Tibial nerve (tissue), 4 donors: ENCODE measurements around the gene MORN1.

ENCODE experiments used
- EP300 ChIP-seq, 2 donors: sonication (generic); formaldehyde crosslinking; IDR thresholded peaks; one replicate each; pipeline ENCODE4 v1.6.1; 2017; ENCODE audit warnings: antibody characterized with exemption in 2 of 2, mild to moderate bottlenecking in 1 of 2
- POLR2A ChIP-seq, 2 donors: fragments of 450-650 bp; IDR thresholded peaks; one replicate each; pipeline ENCODE4 v1.6.1; 2017; ENCODE audit warnings: antibody characterized with exemption in 2 of 2, mild to moderate bottlenecking in 2 of 2, moderate library complexity in 2 of 2
- TF ChIP-seq, protein P1 (sequence below), 5 experiments: fragments of 200-600 bp in 3 of 5; fragments of 450-650 bp in 2 of 5; sonication (generic) in 3 of 5; IDR thresholded peaks; one replicate each; pipeline ENCODE4 v1.5.1; 2016 to 2019; ENCODE audit warnings: antibody characterized with exemption in 5 of 5, mild to moderate bottlenecking in 3 of 5, moderate library complexity in 2 of 5

DNA sequence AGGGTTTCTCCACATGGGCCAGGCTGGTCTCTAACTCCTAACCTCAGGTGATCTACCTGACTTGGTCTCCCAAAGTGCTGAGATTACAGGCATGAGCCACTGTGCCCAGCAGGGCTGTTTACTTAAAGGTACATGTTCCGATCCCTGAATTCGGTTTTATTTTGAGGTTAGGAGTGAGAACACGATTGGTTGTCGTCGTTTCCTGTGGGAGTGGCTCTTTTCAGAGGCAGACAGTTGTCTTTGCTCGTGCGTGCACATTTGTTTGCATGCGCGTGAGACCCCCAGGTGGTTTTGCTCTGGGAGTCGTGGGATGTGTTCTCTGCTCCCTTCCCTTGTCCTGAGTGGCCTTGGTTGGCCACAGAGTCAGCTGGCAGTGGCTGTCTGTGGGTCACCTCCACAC lies 103.0 kb downstream of the MORN1 start:
- TF ChIP-seq POLR2A (IDR thresholded peaks at IDR 0.05) (no peak), EP300 (IDR thresholded peaks at IDR 0.05) (no peak)
- TF ChIP-seq, protein P1, sequence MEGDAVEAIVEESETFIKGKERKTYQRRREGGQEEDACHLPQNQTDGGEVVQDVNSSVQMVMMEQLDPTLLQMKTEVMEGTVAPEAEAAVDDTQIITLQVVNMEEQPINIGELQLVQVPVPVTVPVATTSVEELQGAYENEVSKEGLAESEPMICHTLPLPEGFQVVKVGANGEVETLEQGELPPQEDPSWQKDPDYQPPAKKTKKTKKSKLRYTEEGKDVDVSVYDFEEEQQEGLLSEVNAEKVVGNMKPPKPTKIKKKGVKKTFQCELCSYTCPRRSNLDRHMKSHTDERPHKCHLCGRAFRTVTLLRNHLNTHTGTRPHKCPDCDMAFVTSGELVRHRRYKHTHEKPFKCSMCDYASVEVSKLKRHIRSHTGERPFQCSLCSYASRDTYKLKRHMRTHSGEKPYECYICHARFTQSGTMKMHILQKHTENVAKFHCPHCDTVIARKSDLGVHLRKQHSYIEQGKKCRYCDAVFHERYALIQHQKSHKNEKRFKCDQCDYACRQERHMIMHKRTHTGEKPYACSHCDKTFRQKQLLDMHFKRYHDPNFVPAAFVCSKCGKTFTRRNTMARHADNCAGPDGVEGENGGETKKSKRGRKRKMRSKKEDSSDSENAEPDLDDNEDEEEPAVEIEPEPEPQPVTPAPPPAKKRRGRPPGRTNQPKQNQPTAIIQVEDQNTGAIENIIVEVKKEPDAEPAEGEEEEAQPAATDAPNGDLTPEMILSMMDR (IDR thresholded peaks at IDR 0.05), result no peak
